ENCODE data around the gene STAU1. TPM values are rescaled to one million over a fixed set of nuclear protein-coding genes. Genes with fewer than 3 reads are reported as not detected.

STAU1 gene
- 31.1 and 34.3 TPM in 2 replicates for total RNA-seq

GRCh38 chr20:49187851-49188641 lies at the start of gene STAU1:
TSS of gene STAU1 (minus strand) at chr20:49188334. CDS start at chr20:49166201, 22,133 bp downstream.
- no peak for FAIRE-seq
- no peak for TF ChIP-seq CTCF (IDR thresholded peaks at IDR 0.05; ENCODE audit: insufficient read depth, low read length, severe bottlenecking)
- peak within 1 kb of the TSS; percentile 66 for H3K4me3 ChIP-seq (ENCODE audit: low read depth, low read length)
- H3K27me3 ChIP-seq (ENCODE audit: control insufficient read depth, insufficient read depth, low read length): no peaks in the 10 kb centered on the region
- DNase-seq (ENCODE audit: low read depth): peak; percentile 81
- no peaks in the 10 kb centered on the region for H3K36me3 ChIP-seq (ENCODE audit: control insufficient read depth, insufficient read depth, low read length)

GRCh38 chr20:49237531-49237930 lies 49.4 kb upstream of the STAU1 start:
- DNase-seq (ENCODE audit: low read depth) (no peak), FAIRE-seq (no peak)
- Histone ChIP-seq H3K4me3 (ENCODE audit: low read depth, low read length) (no peak overlapping the region), H3K27me3 (ENCODE audit: control insufficient read depth, insufficient read depth, low read length) (no peaks in the 10 kb centered on the region), H3K36me3 (ENCODE audit: control insufficient read depth, insufficient read depth, low read length) (peaks cover 34% of the 10 kb centered on the region)
- no peak for TF ChIP-seq CTCF (IDR thresholded peaks at IDR 0.05; ENCODE audit: insufficient read depth, low read length, severe bottlenecking)

GRCh38 chr20:49236301-49236700 lies 48.2 kb upstream of the STAU1 start:
- Histone ChIP-seq H3K36me3 (ENCODE audit: control insufficient read depth, insufficient read depth, low read length) (peaks cover 34% of the 10 kb centered on the region), H3K4me3 (ENCODE audit: low read depth, low read length) (no peak overlapping the region)
- no peak for FAIRE-seq

GRCh38 chr20:49234831-49235230 lies 46.7 kb upstream of the STAU1 start:
- DNase-seq (ENCODE audit: low read depth) (no peak), FAIRE-seq (no peak)
- Histone ChIP-seq H3K36me3 (ENCODE audit: control insufficient read depth, insufficient read depth, low read length) (peaks cover 41% of the 10 kb centered on the region), H3K4me3 (ENCODE audit: low read depth, low read length) (no peak overlapping the region), H3K27me3 (ENCODE audit: control insufficient read depth, insufficient read depth, low read length) (no peaks in the 10 kb centered on the region)
- TF ChIP-seq CTCF (IDR thresholded peaks at IDR 0.05; ENCODE audit: insufficient read depth, low read length, severe bottlenecking): no peak

More at GRCh38 chr20:49236301-49236700, 48.2 kb upstream of the STAU1 start:
- DNase-seq (ENCODE audit: low read depth): no peak
- TF ChIP-seq CTCF (IDR thresholded peaks at IDR 0.05; ENCODE audit: insufficient read depth, low read length, severe bottlenecking): no peak
- no peaks in the 10 kb centered on the region for H3K27me3 ChIP-seq (ENCODE audit: control insufficient read depth, insufficient read depth, low read length)

- TF ChIP-seq CTCF (IDR thresholded peaks at IDR 0.05; ENCODE audit: insufficient read depth, low read length, severe bottlenecking): no peak
- H3K4me3 ChIP-seq (ENCODE audit: low read depth, low read length): no peak overlapping the region
- no peaks in the 10 kb centered on the region for H3K27me3 ChIP-seq (ENCODE audit: control insufficient read depth, insufficient read depth, low read length)
- H3K36me3 ChIP-seq (ENCODE audit: control insufficient read depth, insufficient read depth, low read length): peaks cover 40% of the 10 kb centered on the region
- FAIRE-seq: no peak
- no peak for DNase-seq (ENCODE audit: low read depth)
Observed at GRCh38 chr20:49233226-49233625, 45.1 kb upstream of the STAU1 start.

All from bronchial epithelial cell (primary cell).